Measurements from ENCODE around the gene ENTPD1. TPM values are rescaled to one million over a fixed set of nuclear protein-coding genes. Genes with fewer than 3 reads are reported as not detected.

ENTPD1 gene
- total and polyA plus RNA-seq, 10 of the 15 experiments (the other 5 are each of a cell fraction or from before 2014, with no cell fraction given) = 110 to 413 (median 161) TPM

GRCh38 chr10:95759233-95759826 is 3.4 kb downstream of the ENTPD1 start (continued):
- no peak for TF ChIP-seq ZBTB40 (IDR thresholded peaks at IDR 0.05; ENCODE audit: borderline replicate concordance)
- TF ChIP-seq BMI1 (IDR thresholded peaks at IDR 0.05; ENCODE audit: borderline replicate concordance) = no peak
- no peak for TF ChIP-seq E2F8 (IDR thresholded peaks at IDR 0.05; ENCODE audit: low read depth, partially characterized antibody)
- no peak for TF ChIP-seq TCF12 (IDR thresholded peaks at IDR 0.05; ENCODE audit: low read depth, low read length)
- TF ChIP-seq PKNOX1 (IDR thresholded peaks at IDR 0.05) = no peak
- TF ChIP-seq ASH2L (IDR thresholded peaks at IDR 0.05; ENCODE audit: borderline replicate concordance, low read depth) = no peak
- peak; percentile 60 for TF ChIP-seq HDAC6 (IDR thresholded peaks at IDR 0.05; ENCODE audit: unreplicated experiment)
- TF ChIP-seq ATF2 (IDR thresholded peaks at IDR 0.05; ENCODE audit: low read length) = peak; percentile 19; the same call in 1 of the 2 replicates
- TF ChIP-seq ZBTB33 (IDR thresholded peaks at IDR 0.05) = no peak
- TF ChIP-seq SRF (IDR thresholded peaks at IDR 0.05; ENCODE audit: low read depth in 2 of 2, low read length in 2 of 2) = no peak
- no peak for TF ChIP-seq SPI1 (IDR thresholded peaks at IDR 0.05; ENCODE audit: borderline replicate concordance, insufficient read depth, low read depth, low read length)
- TF ChIP-seq USF1 (IDR thresholded peaks at IDR 0.05; ENCODE audit: borderline replicate concordance, extremely low read length, insufficient read depth, low read depth, low read length) = no peak
- no peak for TF ChIP-seq CBFB (IDR thresholded peaks at IDR 0.05; ENCODE audit: low read depth)
- 0 out of 2 replicates have a peak, but pooled peaks have one; percentile 19 for TF ChIP-seq POLR2AphosphoS2 (IDR thresholded peaks at IDR 0.05; ENCODE audit: low read depth, low read length)
- no peak for TF ChIP-seq YY1 (IDR thresholded peaks at IDR 0.05; ENCODE audit: low read depth, low read length)
